GM12891 (cell line): ENCODE data around the gene ESR1.
"Not testable (repeated sequence)": the region's sequence is repeated elsewhere in the genome, so short reads cannot be mapped to it uniquely, and the experiment has no call there.

ENCODE experiments used
- POLR2A ChIP-seq: IDR thresholded peaks from 2 replicates; pipeline ENCODE4 v1.6.1; 2011; ENCODE audit warnings: low read depth, low read length, control low read depth
- POLR2AphosphoS5 ChIP-seq: IDR thresholded peaks from 2 replicates; pipeline ENCODE4 v1.6.1; 2011; ENCODE audit warnings: low read depth, low read length, control low read depth
- POU2F2 ChIP-seq: IDR thresholded peaks from 2 replicates; pipeline ENCODE4 v1.6.1; 2011; ENCODE audit warnings: low read depth, mild to moderate bottlenecking, control low read depth, low read length, moderate library complexity
- TAF1 ChIP-seq: IDR thresholded peaks from 2 replicates; pipeline ENCODE4 v1.6.1; 2011; ENCODE audit warnings: low read depth, low read length, control low read depth

DNA sequence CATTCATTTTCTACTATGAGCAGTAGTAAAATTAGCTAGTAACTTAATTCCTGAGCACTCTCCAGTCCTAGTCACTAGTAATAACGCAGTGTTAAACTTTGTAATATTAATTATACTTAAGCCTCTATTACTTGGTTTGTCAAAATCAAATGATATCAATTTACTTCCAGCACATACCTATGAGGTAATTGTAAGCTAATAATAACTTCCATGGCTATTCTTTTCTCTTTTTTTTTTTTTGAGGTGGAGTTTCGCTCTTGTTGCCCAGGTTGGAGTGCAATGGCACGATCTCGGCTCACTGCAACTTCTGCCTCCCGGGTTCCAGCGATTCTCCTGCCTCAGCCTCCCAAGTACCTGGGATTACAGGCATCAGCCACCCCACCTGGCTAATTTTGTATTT lies 219.3 kb downstream of the ESR1 start:
- not testable (repeated sequence) for TF ChIP-seq POLR2A, POLR2AphosphoS5, TAF1, POU2F2
